ENCODE data around the gene IFITM2.
"Not testable (repeated sequence)": the region's sequence is repeated elsewhere in the genome, so short reads cannot be mapped to it uniquely, and the experiment has no call there.

IFITM2 gene

DNA sequence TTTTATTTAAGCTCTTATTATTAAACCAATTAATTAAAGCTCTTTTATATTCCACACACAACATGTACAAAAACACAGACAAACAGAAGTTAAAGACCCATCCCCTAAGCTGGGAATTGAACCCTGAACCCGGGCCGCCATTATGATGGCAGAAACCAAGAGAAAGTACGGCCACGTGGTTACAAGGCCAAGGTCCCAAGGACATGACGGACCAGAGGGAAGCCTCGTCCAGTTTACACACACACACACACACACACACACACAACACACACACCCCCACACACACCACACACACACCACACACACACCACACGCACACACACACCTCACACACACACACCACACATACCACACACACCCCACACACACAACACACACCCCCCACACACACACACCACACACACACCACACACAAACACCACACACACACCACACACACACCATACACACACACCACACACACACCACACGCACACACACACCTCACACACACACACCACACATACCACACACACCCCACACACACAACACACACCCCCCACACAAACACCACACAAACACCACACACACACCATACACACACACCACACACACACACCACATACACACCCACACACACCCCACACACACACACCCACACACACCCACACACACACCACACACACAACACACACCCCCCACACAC is 41.8 kb downstream of the IFITM2 start:
- DNase-seq = not testable (repeated sequence)

DNA sequence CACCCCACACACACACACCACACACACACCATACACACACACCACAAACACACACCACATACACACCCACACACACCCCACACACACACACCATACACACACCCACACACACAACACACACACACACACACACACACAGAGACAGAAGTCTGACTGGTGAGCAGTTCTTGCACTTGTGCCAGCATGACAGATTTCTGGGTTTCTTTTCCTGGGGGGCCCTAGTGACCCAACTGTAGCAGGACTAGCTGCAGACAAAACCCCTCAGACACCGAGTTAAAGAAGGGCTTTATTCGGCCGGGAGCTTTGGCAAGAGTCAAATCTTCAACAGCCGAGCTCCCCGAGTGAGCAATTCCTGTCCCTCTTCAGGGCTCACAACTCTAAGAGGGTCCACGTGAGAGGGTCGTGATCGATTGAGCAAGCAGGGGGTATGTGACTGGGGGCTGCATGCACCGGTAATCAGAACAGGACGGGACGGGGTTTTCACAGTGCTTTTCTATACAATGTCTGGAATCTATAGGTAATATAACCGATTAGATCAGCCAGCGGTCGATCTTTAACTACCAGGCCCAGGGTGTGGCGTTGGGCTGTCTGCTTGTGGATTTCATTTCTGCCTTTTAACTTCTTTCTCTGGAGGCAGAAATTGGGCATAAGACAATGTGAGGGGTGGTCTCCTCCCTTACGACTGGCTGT is 42.6 kb downstream of the IFITM2 start:
- not testable (repeated sequence) for DNase-seq

DNA sequence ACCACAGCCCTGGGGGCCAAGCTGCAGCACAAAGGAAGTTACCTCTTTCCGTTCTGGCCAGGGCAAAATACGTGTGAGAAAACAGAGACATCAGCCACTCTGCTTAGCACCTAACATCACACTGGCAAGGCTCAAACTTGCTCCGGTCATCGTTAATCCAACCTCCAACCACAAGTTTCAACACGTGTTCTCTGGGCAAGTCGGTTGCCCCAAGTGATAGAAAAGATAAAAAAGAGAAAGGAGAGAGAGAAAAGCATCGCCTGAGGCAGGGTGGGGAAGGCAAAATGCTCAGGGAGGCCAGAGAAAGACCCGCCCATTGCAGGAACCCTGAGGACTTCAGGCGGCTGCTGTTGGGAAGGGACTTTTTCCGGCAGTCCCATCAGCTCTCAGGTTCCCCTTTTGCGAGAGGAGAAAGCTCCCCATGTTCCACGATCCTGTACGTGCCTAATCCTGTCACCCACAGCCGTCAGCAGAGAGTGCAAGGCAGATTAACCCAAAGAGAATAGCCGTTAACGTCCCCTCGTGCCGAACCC is 43.2 kb downstream of the IFITM2 start:
- DNase-seq = no peak

DNA sequence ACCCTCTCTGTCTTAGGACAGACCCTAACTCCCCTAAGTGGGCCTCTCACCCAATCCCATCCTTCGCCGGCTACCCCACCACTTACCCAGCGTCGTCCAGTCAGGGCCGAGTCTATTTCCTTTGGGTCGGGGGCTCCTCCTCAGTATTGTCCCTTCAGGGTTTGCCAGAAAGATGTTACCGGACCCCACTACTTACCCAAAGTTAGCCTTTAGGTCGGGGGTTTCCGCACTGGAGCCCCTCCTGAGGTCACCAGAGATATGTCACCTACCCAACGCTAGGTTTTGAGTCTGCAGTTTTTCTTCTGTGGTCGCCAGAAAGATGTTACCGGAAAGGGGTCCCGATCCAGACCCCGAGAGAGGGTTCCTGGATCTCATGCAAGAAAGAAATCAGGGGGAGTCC is 43.8 kb downstream of the IFITM2 start:
- no peak for DNase-seq

DNA sequence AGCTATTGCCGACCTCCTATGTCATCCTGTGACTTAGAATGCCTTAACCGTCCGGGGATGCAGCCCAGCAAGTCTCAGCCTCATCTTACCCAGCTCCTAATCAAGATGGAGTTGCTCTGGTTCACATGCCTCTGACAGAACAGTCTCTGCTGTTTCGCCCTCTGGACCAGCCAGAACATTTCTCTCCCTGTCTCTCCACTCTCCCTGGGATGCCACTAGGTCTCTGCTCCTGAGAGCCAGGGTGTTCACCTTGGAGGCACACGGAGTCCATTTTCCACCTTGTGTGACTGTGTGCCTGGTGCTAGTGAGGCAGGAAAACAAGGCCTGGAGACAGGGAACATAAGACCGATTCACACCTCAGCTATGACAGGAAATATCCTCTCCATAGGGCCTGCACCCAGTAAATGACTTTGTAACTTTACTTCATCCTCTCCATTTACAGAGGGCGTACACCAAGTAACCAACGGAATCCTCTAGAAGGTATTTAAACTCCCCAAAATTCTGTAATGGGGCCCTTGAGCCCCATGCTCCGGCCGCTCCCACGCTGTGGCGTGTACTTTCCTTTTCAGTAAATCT is 44.9 kb downstream of the IFITM2 start:
- no peak for DNase-seq

DNA sequence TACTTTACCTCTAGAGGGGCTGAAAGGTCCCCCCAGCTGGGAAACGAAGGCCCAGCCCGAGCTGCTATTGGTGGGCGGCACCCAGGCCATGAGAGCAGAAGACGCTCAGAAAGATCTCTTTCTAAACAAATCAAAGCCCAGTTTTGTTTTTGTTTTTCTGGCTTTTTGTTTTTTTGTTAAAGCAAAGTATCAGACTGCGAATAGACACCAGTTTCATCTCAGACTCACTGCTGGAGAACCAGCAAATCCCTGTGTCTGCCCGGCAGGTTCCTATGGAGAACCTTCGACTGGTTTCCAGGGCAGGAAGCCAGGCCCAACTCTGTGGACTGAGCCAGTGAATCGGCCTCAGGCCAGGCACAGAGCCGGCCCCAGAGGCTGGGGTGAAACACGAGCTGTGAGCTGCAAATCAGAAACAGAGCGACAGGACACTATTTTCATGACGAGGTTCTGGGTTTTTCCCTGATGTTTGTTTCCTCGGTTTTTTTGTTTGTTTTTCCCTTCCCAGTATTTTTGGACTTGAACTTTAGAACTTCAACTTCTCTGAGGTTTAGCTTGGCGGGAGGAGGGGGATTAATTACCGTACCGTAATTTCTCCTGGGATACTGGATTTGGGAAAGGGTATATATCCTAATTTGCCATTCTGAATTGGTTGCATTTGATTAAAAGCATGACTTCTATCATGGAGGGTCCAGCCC is 45.7 kb downstream of the IFITM2 start:
- peak; percentile 92 for DNase-seq

DNA sequence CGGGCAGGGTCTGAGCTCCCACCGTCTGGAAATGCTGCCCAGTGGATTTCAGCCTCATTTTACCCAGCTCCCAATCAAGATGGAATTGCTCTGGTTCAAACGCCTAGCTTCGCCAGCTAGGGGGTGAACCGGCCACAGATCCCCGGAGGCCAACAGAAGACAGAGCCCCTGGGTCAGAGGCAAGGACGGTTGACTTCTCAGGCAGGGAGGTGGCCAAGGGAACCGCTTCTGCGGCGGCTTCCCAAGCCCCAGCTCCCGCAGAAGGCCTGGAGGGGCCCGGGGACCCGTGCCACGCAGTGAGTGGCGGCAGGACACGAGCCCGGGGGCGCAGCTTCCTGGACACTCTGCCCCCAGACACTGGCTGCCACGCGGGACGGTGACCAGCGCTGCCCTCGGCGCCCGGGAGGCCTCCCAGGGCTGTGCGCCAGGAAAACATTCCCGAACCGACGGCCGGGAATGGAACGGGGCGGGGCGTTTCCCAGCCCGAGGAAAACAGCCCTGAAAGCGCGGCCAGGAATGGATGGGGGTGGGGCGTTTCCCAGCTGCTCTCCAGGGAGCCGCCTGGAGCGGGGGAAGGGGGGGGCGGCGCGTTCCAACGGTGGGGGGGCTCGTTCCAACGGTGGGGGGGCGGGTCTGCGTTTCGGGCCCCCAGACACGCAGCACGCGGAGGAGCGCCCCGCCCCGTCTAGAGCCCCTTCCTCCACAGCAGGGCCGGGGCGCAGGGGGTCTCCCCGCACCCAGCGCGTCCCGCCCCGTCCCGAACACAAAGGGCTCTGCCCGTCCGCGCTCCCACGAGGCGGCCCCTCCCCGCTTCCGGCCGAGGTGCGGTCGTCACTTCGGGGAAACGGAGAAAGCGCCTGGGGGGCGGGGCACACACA is 48.2 kb downstream of the IFITM2 start:
- DNase-seq = peak; percentile 97

DNA sequence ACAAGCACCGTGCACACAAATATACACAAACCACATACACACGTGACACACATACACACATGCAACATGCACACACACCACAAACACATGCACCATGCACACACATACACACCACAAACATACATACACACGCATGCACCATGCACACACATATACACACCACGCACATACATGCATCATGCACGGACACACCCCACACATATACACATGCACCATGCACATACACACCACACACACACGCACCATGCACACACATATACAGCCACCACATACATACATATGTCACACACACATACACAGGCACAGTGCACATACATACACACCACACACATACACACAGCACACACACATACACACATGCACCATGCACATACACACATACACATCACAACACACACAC is 49.0 kb downstream of the IFITM2 start:
- no peak for DNase-seq

DNA sequence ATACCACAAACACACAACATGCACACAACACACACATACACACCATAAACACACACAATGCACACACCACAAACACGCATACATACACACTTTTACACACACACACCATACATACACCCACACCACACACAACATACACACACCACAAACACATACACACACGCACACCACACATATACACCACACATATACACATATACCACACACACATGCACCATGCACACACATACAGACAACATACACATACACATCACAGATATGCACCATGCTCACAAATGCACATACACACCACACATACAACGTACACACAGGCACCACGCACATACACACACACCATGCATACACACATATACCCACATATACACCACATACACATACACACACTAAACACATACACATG is 50.0 kb downstream of the IFITM2 start:
- DNase-seq = no peak

DNA sequence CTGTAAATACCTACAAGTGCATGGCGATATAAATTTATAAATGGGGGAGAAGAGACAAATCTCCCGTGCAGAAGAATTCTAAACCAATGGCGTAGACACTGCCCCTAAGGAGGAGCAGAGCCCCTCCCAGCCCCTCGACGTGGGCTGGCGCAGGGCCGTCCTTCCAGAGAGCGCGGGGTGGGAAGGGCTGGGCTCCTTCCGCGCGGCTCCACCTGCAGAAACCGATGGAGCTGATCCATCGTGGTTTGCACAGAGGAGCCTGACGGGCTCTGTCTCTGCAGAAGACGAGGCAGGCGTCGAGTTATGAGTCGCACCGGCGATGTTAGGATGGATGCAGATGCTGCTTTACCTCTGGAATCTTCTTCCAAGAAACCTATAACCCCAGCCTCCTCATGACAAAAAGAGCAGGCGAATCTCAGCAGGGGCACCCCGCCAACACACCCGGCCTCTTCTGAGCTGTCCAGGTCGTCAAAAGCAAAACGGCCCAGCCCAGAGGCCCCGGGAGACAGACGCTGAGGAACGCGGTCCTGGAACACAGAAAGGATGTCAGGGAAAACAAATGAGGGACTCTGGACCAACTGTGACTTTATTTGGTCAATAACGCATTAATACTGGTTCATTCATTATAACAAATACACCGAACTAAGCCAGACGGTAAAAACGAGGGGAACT is 50.6 kb downstream of the IFITM2 start:
- DNase-seq = no peak
